Measurements from ENCODE around the gene RTN3.

RTN3 gene

DNA sequence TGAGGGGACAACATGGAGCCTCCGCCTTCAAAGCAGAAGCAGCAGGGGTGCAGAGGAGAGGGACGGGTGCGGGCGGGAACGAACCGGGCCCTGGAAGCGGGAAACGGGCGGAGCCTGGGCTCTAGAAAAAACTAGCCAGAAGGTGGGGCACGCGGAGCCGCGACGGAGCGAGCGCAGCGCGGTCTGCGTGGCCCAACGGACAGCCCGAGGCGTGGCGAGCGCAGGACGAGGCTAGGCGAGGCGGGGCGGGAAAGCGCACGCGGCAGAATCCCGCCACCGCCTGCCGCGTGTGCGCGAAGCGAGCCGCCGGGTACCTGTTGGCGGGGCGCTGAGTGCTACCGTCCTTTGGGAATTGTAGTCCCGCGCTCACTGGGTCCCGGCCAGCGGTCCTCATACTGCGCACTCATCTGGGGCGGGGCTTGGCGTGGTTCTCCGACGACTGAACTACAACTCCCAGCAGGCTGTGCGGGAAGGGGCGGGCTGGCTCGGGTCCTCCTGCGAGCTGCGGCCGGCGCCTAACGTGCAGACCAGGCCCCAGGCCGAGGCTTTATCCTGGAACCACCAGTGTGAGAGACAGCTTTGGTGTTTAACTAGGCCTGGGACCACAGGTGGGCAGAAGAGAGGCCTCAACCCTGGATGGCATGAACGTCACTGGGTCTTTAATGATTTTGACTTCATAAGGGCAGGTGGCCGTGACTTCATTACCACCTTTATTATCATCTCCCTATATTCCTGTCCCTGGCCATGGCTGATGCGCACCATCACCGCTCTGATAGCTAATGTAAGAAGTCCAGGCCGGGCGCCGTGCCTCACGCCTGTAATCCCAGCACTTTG, 9.8 kb upstream of the RTN3 start, which contains the start of gene ATL3:
Gene ATL3, minus strand, starts transcription at position 55 of the 834 bp plus-strand sequence. Its CDS starts 41 bp downstream, at position 14.
- peak within 1 kb of the TSS; percentile 95 for H3K27ac ChIP-seq
- no peak for TF ChIP-seq ZFX (IDR thresholded peaks at IDR 0.05; ENCODE audit: borderline replicate concordance)
- TF ChIP-seq, protein P1, sequence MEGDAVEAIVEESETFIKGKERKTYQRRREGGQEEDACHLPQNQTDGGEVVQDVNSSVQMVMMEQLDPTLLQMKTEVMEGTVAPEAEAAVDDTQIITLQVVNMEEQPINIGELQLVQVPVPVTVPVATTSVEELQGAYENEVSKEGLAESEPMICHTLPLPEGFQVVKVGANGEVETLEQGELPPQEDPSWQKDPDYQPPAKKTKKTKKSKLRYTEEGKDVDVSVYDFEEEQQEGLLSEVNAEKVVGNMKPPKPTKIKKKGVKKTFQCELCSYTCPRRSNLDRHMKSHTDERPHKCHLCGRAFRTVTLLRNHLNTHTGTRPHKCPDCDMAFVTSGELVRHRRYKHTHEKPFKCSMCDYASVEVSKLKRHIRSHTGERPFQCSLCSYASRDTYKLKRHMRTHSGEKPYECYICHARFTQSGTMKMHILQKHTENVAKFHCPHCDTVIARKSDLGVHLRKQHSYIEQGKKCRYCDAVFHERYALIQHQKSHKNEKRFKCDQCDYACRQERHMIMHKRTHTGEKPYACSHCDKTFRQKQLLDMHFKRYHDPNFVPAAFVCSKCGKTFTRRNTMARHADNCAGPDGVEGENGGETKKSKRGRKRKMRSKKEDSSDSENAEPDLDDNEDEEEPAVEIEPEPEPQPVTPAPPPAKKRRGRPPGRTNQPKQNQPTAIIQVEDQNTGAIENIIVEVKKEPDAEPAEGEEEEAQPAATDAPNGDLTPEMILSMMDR (IDR thresholded peaks at IDR 0.05): no peak

DNA sequence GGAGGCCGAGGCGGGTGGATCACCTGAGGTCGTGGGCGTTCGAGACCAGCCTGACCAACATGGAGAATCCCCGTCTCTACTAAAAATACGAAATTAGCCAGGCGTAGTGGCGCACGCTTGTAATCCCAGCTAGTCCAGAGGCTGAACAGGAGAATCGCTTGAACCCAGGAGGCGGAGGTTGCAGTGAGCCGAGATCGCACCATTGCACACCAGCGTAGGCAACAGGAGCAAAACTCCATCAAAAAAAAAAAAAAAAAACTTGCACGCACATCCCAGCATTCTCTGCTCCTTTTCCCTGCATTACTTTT, 9.2 kb upstream of the RTN3 start:
- TF ChIP-seq ZFX (IDR thresholded peaks at IDR 0.05; ENCODE audit: borderline replicate concordance): no peak
- TF ChIP-seq, protein P1 (IDR thresholded peaks at IDR 0.05): no peak
- peak overlapping the region; percentile 95 for H3K27ac ChIP-seq

DNA sequence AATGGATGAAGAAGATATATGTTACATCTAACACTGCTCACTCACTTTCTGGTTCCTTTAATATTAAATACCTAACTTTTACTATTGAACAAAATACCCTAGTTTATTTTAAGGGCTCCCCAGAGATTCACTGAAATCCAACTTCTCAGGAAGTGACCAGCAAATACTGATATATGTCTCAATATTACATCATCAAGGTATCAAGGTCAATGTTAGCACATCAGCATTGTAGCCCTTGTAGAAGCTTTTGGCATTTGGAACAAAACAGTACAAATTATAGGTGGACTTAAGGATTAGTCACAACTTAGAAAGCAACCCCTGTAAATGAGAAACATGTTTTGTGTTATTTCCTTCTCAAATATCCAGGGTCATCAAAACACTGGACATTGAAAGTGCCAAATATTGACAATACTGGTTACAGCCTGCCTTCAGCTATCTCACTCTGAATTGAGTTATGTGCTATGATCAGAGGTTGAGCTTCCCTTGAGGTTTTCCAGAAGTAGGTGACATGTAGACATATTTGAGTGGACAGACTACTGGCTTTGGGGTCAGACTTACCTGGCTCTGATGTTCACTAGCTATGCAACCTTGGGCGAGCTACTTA, 8.3 kb upstream of the RTN3 start:
- TF ChIP-seq ZFX (IDR thresholded peaks at IDR 0.05; ENCODE audit: borderline replicate concordance): no peak
- TF ChIP-seq, protein P1 (IDR thresholded peaks at IDR 0.05): no peak
- H3K27ac ChIP-seq: no peak overlapping the region

DNA sequence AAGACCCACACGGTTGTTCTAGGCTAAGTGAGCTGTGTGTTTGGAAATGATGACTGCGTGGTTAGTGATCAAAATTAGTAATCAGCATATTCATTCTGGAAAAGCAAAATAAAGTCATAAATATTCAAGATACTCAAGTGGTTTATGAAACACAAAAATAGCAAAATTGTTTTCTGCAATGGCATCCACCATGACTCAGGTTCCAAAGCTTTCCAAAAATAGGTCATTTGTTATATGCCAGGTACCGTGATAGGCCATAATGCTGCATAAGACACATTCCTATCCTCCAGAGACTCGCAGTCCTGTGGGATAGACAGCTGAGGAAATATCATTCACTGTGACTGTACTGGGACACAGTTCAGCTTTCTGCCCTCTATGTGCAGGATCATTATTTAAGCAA, 7.7 kb upstream of the RTN3 start:
- no peak overlapping the region for H3K27ac ChIP-seq
- no peak for TF ChIP-seq ZFX (IDR thresholded peaks at IDR 0.05; ENCODE audit: borderline replicate concordance)
- TF ChIP-seq, protein P1 (IDR thresholded peaks at IDR 0.05): no peak

DNA sequence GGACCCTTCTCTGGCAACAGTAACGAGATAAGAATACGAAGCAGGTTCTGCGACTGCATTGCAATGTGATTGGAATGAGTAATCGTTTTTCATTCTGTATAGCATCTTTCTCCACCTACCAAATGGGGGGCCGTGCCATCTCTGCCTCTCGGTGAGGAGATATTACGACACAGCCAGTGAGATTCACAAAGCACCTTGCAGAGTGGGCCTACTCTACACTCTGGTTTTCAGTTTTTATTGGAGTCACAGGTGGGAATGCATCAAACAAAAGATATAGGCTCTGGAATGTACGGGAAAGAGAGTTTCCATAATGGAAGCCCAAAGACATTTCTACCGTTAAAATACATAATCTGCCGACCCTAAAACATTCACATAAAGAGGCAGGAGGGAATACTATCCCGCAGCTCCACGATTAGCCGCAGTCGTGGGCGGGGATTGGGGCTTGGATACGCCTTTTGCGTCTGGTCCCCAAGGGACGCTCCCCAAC, 423 bp upstream of the RTN3 start:
- TF ChIP-seq, protein P1 (IDR thresholded peaks at IDR 0.05): no peak
- TF ChIP-seq ZFX (IDR thresholded peaks at IDR 0.05; ENCODE audit: borderline replicate concordance): no peak
- H3K27ac ChIP-seq: peak overlapping the region; percentile 96

DNA sequence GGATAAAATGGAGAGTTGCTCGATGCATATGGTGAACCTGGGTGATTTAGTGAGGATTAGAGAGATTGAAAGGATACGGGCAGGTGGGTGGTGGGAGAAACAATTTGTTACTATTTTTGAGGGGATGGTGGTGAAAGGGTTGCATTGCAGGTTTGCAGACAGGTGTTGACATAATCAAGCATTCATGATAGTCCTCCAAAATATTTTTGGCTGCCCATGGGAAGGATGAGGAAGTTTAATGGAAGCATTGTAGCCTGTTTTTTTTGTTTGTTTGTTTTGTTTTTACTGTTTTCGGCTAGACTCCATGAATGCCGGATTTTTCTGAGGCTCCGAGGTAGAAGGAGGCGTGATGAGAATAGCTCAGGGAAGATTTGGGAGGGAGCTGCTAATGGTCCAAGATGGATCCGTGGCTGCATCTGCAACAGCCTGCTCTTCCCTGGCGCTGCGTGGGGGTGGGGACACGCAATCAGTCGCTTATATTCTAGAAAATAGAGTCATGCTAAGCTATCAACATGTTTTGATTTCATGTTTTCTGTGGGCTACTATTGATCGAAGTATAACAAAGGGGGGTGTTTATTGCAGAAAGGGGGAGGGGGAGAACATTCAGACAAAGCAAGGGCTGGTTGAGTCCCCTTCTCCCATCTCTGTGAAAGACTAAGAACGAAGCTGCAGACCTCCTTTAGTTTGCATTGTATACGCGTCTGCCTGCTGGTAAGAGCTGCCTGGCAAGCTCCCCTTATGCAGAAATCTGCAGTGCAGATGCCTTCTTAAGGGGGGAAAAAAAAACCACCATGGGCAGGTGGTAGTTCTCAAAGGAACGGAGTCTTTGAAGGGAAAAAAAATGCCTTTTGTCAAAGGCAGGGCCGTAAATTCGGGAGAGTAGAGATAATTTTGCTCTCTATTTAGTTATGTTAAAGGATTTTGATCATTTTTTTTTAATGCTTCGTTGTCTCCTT, 1.0 kb downstream of the RTN3 start:
- peak overlapping the region; percentile 96 for H3K27ac ChIP-seq
- TF ChIP-seq, protein P1 (IDR thresholded peaks at IDR 0.05): no peak
- TF ChIP-seq ZFX (IDR thresholded peaks at IDR 0.05; ENCODE audit: borderline replicate concordance): no peak

All from 22Rv1 (cell line).